ENCODE results near the gene ARVCF. TPM values are rescaled to one million over a fixed set of nuclear protein-coding genes. Genes with fewer than 3 reads are reported as not detected.
A peak's percentile ranks its signal among the peaks of the same experiment; 100 is the strongest.

Gene ARVCF
- total and polyA plus RNA-seq, 2 donors (not counting 3 experiments of a cell fraction or from before 2014, with no cell fraction given), result 81.3 to 105 TPM

DNA sequence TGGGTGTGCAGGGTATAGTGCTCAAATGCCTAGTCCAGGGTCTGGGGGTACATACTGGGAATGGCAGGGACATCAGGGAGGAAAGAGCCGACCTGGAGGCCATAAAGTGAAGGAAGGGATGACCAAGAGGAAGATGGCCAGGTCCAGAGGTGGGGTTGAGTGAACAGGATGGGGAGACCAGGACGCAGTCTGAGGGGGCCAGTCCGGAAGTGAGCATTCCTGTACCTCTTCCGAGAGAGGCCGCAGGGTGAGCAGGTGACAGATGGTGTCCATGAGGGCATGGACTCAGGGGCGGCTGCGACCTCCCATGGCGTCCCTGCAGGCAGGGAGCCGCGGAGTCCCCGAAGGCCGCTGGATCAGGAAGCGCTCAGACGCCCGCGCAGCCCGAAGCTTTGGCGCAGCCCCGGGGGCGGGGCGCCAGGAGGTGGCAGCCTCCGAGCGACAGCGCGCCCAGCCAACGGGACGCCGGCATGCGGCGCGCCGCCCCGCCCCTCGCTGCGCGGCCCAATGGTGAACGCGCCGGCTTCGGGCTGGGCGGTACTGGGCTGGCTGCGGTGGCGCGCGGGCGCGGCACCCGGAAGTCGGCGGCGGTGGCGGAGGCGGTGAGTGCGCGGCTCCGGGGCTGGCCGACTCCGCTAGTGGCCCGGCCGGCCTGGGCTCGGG, 4.0 kb upstream of the ARVCF start, which contains the start of gene TANGO2:
TANGO2 (plus strand) TSS at position 578 of the 663 bp plus-strand sequence. CDS start 15,689 bp downstream, outside the sequence.
- H2AFZ ChIP-seq (ENCODE audit: low read depth, low read length), result peak within 1 kb of the TSS; percentile 45
- dilution Hi-C loops (cut with MboI; ENCODE audit: extremely low pct_ligation_motif_present, low sequenced_read_pairs), result no loop called here
- peak within 1 kb of the TSS; percentile 59 for H3K4me2 ChIP-seq (ENCODE audit: insufficient read depth, low read length)
- H3K27ac ChIP-seq (ENCODE audit: insufficient read depth, low read depth, low read length), result peak within 1 kb of the TSS; percentile 74
- H3K27me3 ChIP-seq (ENCODE audit: control insufficient read depth in 2 of 2, insufficient read depth in 2 of 2, low read length in 2 of 2), result no peaks in the 10 kb centered on the region
- H3K4me3 ChIP-seq (replicated peaks in 1 of 3; ENCODE audit: insufficient read depth in 1 of 3, low read depth in 1 of 3, low read length in 3 of 3), result peak within 1 kb of the TSS; percentile 69 to 82 (median 81)
- no peaks in the 10 kb centered on the region for H3K9me1 ChIP-seq (replicated peaks; ENCODE audit: control insufficient read depth, extremely low read depth, insufficient read depth, low read length)
- TF ChIP-seq POLR2A (IDR thresholded peaks at IDR 0.05; ENCODE audit: low read depth, low read length) (peak; percentile 84), FOS (IDR thresholded peaks at IDR 0.05; ENCODE audit: borderline replicate concordance, insufficient read depth, low read length) (no peak), POLR2AphosphoS5 (IDR thresholded peaks at IDR 0.05; ENCODE audit: insufficient read depth, low read depth, low read length) (peak; percentile 92)
- peaks cover 22% of the 10 kb centered on the region for H3K79me2 ChIP-seq (ENCODE audit: control insufficient read depth, insufficient read depth, low read length)
- ChIA-PET CTCF (interaction anchor here (0.6 to 2.7 kb wide), 7 partner anchors 13 to 290 kb away, joined by 4 to 10 read pairs (median 4); no protein-coding TSS in a partner anchor), POLR2A (interaction anchor here (0.6 kb wide), 1 partner anchor 50 kb away, joined by 3 read pairs; no protein-coding TSS in a partner anchor)
- BruUV-seq (replicated peaks), result no TSS peak
- peak; percentile 94 for FAIRE-seq
- peak within 1 kb of the TSS; percentile 85 for H3K9ac ChIP-seq (replicated peaks; ENCODE audit: extremely low read depth, insufficient read depth, low read length)
- no peaks in the 10 kb centered on the region for H3K36me3 ChIP-seq (ENCODE audit: control insufficient read depth in 2 of 2, extremely low read depth in 1 of 2, insufficient read depth in 2 of 2, low read length in 2 of 2)
- no peaks in the 10 kb centered on the region for H4K20me1 ChIP-seq (replicated peaks; ENCODE audit: control insufficient read depth, extremely low read depth, insufficient read depth, low read length)
- peaks cover 17% of the 10 kb centered on the region for H3K4me1 ChIP-seq (ENCODE audit: control insufficient read depth, extremely low read depth, insufficient read depth, low read length)
- intact Hi-C loops (cut with micrococcal nuclease), result loop anchor here (2.0 kb wide), 2 partner anchors 22 to 60 kb away; partner anchors contain the start of gene DGCR8
- DNase-seq (ENCODE audit: low read depth, low spot score), result peak; percentile 88
- H3K9me3 ChIP-seq (replicated peaks; ENCODE audit: control insufficient read depth, insufficient read depth, low read length), result no peaks in the 10 kb centered on the region

GRCh38 chr22:20019661-20020532, 3.3 kb upstream of the ARVCF start:
- Histone ChIP-seq H3K9me1 (replicated peaks; ENCODE audit: control insufficient read depth, extremely low read depth, insufficient read depth, low read length) (no peaks in the 10 kb centered on the region), H4K20me1 (replicated peaks; ENCODE audit: control insufficient read depth, extremely low read depth, insufficient read depth, low read length) (no peaks in the 10 kb centered on the region), H3K27me3 (ENCODE audit: control insufficient read depth in 2 of 2, insufficient read depth in 2 of 2, low read length in 2 of 2) (no peaks in the 10 kb centered on the region), H3K4me2 (ENCODE audit: insufficient read depth, low read length) (no peak overlapping the region), H3K79me2 (ENCODE audit: control insufficient read depth, insufficient read depth, low read length) (peaks cover 20% of the 10 kb centered on the region), H2AFZ (ENCODE audit: low read depth, low read length) (no peak overlapping the region), H3K27ac (ENCODE audit: insufficient read depth, low read depth, low read length) (no peak overlapping the region), H3K4me3 (replicated peaks in 1 of 3; ENCODE audit: insufficient read depth in 1 of 3, low read depth in 1 of 3, low read length in 3 of 3) (no peak overlapping the region), H3K9ac (replicated peaks; ENCODE audit: extremely low read depth, insufficient read depth, low read length) (no peak overlapping the region), H3K4me1 (ENCODE audit: control insufficient read depth, extremely low read depth, insufficient read depth, low read length) (peaks cover 20% of the 10 kb centered on the region), H3K9me3 (replicated peaks; ENCODE audit: control insufficient read depth, insufficient read depth, low read length) (no peaks in the 10 kb centered on the region), H3K36me3 (ENCODE audit: control insufficient read depth in 2 of 2, extremely low read depth in 1 of 2, insufficient read depth in 2 of 2, low read length in 2 of 2) (no peaks in the 10 kb centered on the region)
- intact Hi-C loops (cut with micrococcal nuclease) (loop anchor here (2.0 kb wide), 2 partner anchors 21 to 61 kb away; partner anchors contain the start of gene DGCR8), dilution Hi-C loops (cut with MboI; ENCODE audit: extremely low pct_ligation_motif_present, low sequenced_read_pairs) (no loop called here)
- POLR2A ChIA-PET, result interaction anchor here (0.6 kb wide), 1 partner anchor 51 kb away, joined by 3 read pairs; no protein-coding TSS in a partner anchor
- TF ChIP-seq FOS (IDR thresholded peaks at IDR 0.05; ENCODE audit: borderline replicate concordance, insufficient read depth, low read length), result no peak
- BruUV-seq (replicated peaks), result no TSS peak
- CTCF ChIA-PET, result interaction anchor here (0.6 to 2.7 kb wide), 7 partner anchors 14 to 289 kb away, joined by 3 to 10 read pairs (median 4); no protein-coding TSS in a partner anchor
- DNase-seq (ENCODE audit: low read depth, low spot score), result no peak
- FAIRE-seq, result no peak

All from endothelial cell of umbilical vein (primary cell).